Measurements from ENCODE around the gene MIAT.

The MIAT gene

DNA sequence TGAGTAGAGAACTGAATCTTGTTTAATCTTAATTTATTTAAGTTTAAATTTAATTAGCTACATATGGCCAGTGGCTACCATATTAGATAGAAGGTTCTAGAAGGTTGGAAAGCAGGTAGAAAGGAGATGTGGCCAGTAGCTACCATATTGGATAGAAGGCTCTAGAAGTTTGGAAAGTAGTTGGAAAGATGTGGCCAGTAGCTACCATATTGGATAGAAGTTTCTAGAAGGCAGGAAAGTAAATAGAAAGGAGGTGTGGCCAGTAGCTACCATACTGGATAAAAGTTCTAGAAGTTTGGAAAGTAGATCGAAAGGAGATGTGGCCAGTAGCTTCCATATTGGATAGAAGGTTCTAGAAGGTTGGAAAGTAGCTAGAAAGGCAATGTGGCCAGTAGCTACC, 33.4 kb upstream of the MIAT start:
- H3K27ac ChIP-seq = no peak overlapping the region
- no peaks in the 10 kb centered on the region for H3K36me3 ChIP-seq (ENCODE audit: insufficient read depth, low read length)
- H3K4me3 ChIP-seq = no peak overlapping the region
- TF ChIP-seq FOXP2 (optimal IDR thresholded peaks at IDR 0.05; ENCODE audit: control extremely low read depth, extremely low read length, insufficient read depth) (no peak), POLR2AphosphoS5 (IDR thresholded peaks at IDR 0.05; ENCODE audit: borderline replicate concordance, low read depth, low read length) (no peak), EZH2 (IDR thresholded peaks at IDR 0.05) (no peak)
- H3K9ac ChIP-seq (ENCODE audit: insufficient read length) = no peak overlapping the region
- H3K9me3 ChIP-seq (ENCODE audit: low read depth, low read length) = no peaks in the 10 kb centered on the region
- no peak for DNase-seq (ENCODE audit: low read depth, low spot score)

DNA sequence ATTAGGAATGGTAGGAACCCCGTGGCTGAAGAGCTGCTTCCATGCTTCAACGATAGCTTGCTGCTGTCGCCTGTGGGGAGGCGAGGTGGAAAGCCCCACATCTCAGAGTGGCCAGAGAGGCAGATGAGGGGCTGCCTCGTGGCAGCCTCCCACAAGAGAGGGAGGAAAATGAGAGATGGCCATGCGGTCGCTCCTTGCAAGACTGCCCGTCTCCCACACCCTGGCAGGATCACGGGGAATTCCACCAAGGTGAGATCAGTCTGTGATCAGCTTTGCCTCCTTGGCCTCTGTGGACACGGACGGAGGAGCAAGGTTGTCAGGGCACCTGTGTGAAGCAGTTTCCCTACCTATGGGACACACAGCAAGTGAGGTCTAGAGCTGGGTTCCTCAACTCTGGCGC, 32.6 kb upstream of the MIAT start:
- H3K27ac ChIP-seq = no peak overlapping the region
- no peak for DNase-seq (ENCODE audit: low read depth, low spot score)
- no peaks in the 10 kb centered on the region for H3K36me3 ChIP-seq (ENCODE audit: insufficient read depth, low read length)
- H3K9ac ChIP-seq (ENCODE audit: insufficient read length) = no peak overlapping the region
- no peaks in the 10 kb centered on the region for H3K9me3 ChIP-seq (ENCODE audit: low read depth, low read length)
- H3K4me3 ChIP-seq = no peak overlapping the region
- TF ChIP-seq EZH2 (IDR thresholded peaks at IDR 0.05) = no peak
- TF ChIP-seq POLR2AphosphoS5 (IDR thresholded peaks at IDR 0.05; ENCODE audit: borderline replicate concordance, low read depth, low read length) = no peak
- no peak for TF ChIP-seq FOXP2 (optimal IDR thresholded peaks at IDR 0.05; ENCODE audit: control extremely low read depth, extremely low read length, insufficient read depth)

DNA sequence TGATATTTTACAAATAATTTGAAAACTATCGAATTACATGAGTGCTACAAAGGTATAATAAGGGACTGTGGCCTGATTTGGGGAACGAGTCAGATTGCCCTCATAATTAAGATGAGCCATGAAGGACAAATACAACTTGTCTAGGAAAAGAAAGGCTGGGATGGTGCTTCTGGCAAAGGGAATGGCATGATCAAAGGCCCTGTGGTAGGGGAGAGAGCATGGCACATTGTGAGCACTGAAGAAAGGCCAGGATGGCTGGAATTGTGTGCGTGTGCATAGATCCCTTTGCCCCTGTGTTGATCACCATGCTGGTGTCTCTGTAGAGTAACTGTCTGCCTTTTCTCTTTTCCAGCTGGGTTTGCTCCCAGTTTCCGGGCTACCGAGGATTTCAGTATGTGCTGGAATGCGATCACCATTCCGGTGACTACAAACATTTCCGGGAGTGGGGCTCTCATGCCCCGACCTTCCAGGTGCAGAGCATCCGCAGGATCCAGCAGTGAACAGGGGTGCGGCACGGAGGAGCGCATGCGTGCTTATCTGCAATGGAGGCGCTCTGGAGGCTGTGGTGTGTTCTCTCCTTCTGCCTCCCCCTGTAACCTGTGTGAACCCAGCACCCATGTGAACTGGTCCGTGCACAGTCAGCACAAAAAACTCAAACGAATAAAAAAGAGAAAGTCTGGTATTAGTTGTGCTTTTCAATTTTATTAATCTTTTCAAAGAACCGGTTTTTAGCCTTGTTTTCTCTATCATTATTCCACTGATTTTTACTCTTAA, 27.2 kb upstream of the MIAT start:
- no peaks in the 10 kb centered on the region for H3K36me3 ChIP-seq (ENCODE audit: insufficient read depth, low read length)
- no peak for DNase-seq (ENCODE audit: low read depth, low spot score)
- no peak for TF ChIP-seq EZH2 (IDR thresholded peaks at IDR 0.05)
- TF ChIP-seq FOXP2 (optimal IDR thresholded peaks at IDR 0.05; ENCODE audit: control extremely low read depth, extremely low read length, insufficient read depth) = no peak
- no peak for TF ChIP-seq POLR2AphosphoS5 (IDR thresholded peaks at IDR 0.05; ENCODE audit: borderline replicate concordance, low read depth, low read length)
- no peaks in the 10 kb centered on the region for H3K9me3 ChIP-seq (ENCODE audit: low read depth, low read length)
- H3K27ac ChIP-seq = no peak overlapping the region
- H3K9ac ChIP-seq (ENCODE audit: insufficient read length) = no peak overlapping the region
- H3K4me3 ChIP-seq = no peak overlapping the region

DNA sequence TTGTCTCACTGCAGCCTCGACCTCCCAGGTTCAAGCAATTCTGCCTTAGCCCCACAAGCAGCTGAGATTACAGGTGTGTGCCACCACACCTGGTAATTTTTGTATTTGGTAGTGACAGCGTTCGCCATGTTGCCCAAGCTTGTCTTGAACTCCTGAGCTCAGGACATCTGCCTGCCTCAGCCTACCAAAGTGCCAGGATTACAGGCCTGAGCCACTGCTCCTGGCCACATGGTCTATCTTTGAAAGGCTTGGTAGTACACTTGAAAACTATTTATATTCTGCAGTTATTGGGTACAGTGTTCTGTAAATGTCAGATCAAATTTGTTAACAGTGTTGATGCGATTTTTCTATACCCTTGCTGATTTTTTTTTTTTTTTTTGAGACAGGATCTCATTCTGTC, 26.1 kb upstream of the MIAT start:
- Histone ChIP-seq H3K27ac (no peak overlapping the region), H3K9ac (ENCODE audit: insufficient read length) (no peak overlapping the region), H3K9me3 (ENCODE audit: low read depth, low read length) (no peaks in the 10 kb centered on the region), H3K4me3 (no peak overlapping the region), H3K36me3 (ENCODE audit: insufficient read depth, low read length) (no peaks in the 10 kb centered on the region)
- DNase-seq (ENCODE audit: low read depth, low spot score) = no peak
- TF ChIP-seq FOXP2 (optimal IDR thresholded peaks at IDR 0.05; ENCODE audit: control extremely low read depth, extremely low read length, insufficient read depth) (no peak), EZH2 (IDR thresholded peaks at IDR 0.05) (no peak), POLR2AphosphoS5 (IDR thresholded peaks at IDR 0.05; ENCODE audit: borderline replicate concordance, low read depth, low read length) (no peak)

DNA sequence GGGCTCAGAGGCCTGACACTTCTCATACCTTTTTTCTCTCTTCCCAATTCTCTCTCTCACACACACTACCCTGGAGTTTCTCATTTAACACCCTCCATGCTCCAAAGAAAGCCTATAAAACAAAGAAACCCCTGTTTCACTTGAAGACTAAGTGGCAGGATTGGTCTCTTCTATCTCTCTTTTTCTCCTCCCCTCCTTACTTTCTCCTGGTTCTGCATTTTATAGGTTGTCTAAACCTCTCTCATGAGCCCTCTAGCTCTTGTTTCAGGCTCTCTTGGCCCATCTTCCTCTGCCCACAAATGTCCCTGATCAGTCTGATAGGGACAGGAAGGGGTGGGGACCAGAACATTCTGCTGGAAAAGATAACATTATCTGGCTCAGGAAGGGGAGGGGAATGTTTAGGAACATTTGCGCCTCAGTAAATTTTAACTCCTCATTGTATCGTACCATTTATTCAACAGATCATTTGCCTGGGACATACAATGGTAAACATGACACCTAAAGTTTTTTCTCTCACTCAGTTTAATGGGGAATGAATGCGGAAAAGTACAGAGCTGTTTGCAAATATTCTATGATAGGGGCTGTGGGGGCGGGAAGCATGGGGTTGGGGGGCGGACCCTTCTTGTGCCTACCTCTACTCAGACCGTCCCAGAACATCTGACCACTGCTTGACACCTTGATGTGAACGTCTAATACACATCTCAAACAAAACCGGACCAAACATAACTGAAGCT, 24.8 kb upstream of the MIAT start:
- TF ChIP-seq POLR2AphosphoS5 (IDR thresholded peaks at IDR 0.05; ENCODE audit: borderline replicate concordance, low read depth, low read length) = no peak
- no peak for TF ChIP-seq FOXP2 (optimal IDR thresholded peaks at IDR 0.05; ENCODE audit: control extremely low read depth, extremely low read length, insufficient read depth)
- TF ChIP-seq EZH2 (IDR thresholded peaks at IDR 0.05) = no peak
- H3K9me3 ChIP-seq (ENCODE audit: low read depth, low read length) = no peaks in the 10 kb centered on the region
- H3K4me3 ChIP-seq = no peak overlapping the region
- no peak for DNase-seq (ENCODE audit: low read depth, low spot score)
- no peak overlapping the region for H3K9ac ChIP-seq (ENCODE audit: insufficient read length)
- no peak overlapping the region for H3K27ac ChIP-seq
- H3K36me3 ChIP-seq (ENCODE audit: insufficient read depth, low read length) = no peaks in the 10 kb centered on the region

DNA sequence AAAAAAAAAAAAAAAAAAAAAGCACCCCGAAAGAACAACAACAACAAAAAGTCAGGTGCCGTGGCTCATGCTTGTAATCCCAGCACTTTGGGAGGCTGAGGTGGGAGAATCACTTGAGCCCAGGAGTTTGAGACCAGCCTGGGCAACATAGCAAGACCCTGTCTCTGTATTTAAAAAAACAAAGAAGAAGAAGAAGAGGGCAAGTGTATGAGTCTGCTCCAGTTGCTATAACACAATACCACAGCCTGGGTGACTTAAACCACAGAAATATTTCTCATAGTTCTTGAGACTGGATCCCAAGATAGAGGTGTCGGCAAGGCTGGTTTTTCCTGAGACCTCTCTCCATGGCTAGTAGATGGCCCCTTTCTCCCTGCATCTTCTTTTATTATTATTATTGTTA, 23.2 kb upstream of the MIAT start:
- TF ChIP-seq EZH2 (IDR thresholded peaks at IDR 0.05) (no peak), POLR2AphosphoS5 (IDR thresholded peaks at IDR 0.05; ENCODE audit: borderline replicate concordance, low read depth, low read length) (no peak), FOXP2 (optimal IDR thresholded peaks at IDR 0.05; ENCODE audit: control extremely low read depth, extremely low read length, insufficient read depth) (no peak)
- DNase-seq (ENCODE audit: low read depth, low spot score) = no peak
- no peaks in the 10 kb centered on the region for H3K36me3 ChIP-seq (ENCODE audit: insufficient read depth, low read length)

DNA sequence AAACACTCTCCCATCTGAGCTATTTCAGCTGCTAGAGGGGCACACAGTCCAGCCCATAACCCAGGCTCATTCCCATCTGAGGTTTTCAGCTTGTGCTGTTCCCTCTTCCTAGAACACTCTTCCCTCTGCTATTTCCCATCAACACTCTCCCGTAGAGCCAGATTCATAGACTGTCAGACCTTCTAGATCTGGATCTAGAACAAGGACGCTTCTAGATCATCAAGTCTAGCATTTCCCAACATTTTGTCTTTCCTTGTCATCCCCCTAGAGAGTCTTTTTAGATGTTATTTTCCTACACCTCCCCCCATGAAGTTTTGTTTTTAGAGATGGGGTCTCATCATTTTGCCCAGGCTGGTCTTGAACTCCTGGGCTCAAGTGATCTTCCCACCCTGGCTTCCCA, 22.3 kb upstream of the MIAT start:
- no peak overlapping the region for H3K9ac ChIP-seq (ENCODE audit: insufficient read length)
- no peak overlapping the region for H3K27ac ChIP-seq
- H3K36me3 ChIP-seq (ENCODE audit: insufficient read depth, low read length) = no peaks in the 10 kb centered on the region
- no peak for DNase-seq (ENCODE audit: low read depth, low spot score)
- no peak overlapping the region for H3K4me3 ChIP-seq
- H3K9me3 ChIP-seq (ENCODE audit: low read depth, low read length) = no peaks in the 10 kb centered on the region
- TF ChIP-seq POLR2AphosphoS5 (IDR thresholded peaks at IDR 0.05; ENCODE audit: borderline replicate concordance, low read depth, low read length) = no peak
- no peak for TF ChIP-seq EZH2 (IDR thresholded peaks at IDR 0.05)
- no peak for TF ChIP-seq FOXP2 (optimal IDR thresholded peaks at IDR 0.05; ENCODE audit: control extremely low read depth, extremely low read length, insufficient read depth)

More for the DNA sequence above, 23.2 kb upstream of the MIAT start:
- Histone ChIP-seq H3K27ac (no peak overlapping the region), H3K4me3 (no peak overlapping the region), H3K9ac (ENCODE audit: insufficient read length) (no peak overlapping the region), H3K9me3 (ENCODE audit: low read depth, low read length) (no peaks in the 10 kb centered on the region)

DNA sequence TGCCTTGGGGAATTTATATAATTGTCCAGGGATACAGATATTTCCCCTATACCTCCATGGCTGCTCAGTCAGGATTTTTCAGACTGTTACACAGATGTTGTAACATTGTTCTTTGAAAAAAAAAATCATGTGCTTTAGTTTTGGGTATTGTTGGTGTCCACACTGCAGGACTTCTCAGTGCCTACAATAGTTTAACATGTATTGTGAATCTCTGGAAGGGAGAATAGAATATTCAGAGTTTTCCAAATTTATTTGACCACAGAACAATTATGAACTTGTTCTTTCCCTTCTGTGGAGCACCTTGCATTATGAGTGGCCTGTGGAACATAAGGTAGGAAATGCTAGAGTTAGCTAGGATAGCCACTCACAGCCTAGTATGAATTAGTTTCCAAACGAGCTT, 21.1 kb upstream of the MIAT start:
- Histone ChIP-seq H3K9ac (ENCODE audit: insufficient read length) (no peak overlapping the region), H3K36me3 (ENCODE audit: insufficient read depth, low read length) (no peaks in the 10 kb centered on the region), H3K27ac (no peak overlapping the region), H3K9me3 (ENCODE audit: low read depth, low read length) (no peaks in the 10 kb centered on the region), H3K4me3 (no peak overlapping the region)
- DNase-seq (ENCODE audit: low read depth, low spot score) = no peak
- TF ChIP-seq POLR2AphosphoS5 (IDR thresholded peaks at IDR 0.05; ENCODE audit: borderline replicate concordance, low read depth, low read length) (no peak), FOXP2 (optimal IDR thresholded peaks at IDR 0.05; ENCODE audit: control extremely low read depth, extremely low read length, insufficient read depth) (no peak), EZH2 (IDR thresholded peaks at IDR 0.05) (no peak)
